ENCODE results near the gene VAC14. TPM values are rescaled to one million over a fixed set of nuclear protein-coding genes. Genes with fewer than 3 reads are reported as not detected.

The VAC14 gene
- total and polyA plus RNA-seq, 2 experiments from 2014 or later: 27.1 to 32.4 TPM

- Histone ChIP-seq H3K36me3 (ENCODE audit: low read depth) (no peaks in the 10 kb centered on the region), H3K4me2 (ENCODE audit: unreplicated experiment) (peak overlapping the region; percentile 74), H2AFZ (no peak overlapping the region), H3K9ac (peak overlapping the region; percentile 90), H3K9me2 (ENCODE audit: insufficient read depth) (no peaks in the 10 kb centered on the region), H3K4me3 (no peak overlapping the region), H3K79me2 (ENCODE audit: insufficient read depth) (no peaks in the 10 kb centered on the region), H4K20me1 (ENCODE audit: insufficient read depth) (no peaks in the 10 kb centered on the region), H3K9me3 (ENCODE audit: low read depth) (no peaks in the 10 kb centered on the region), H3K4me1 (ENCODE audit: insufficient read depth) (peaks cover 53% of the 10 kb centered on the region), H3K27ac (peak overlapping the region; percentile 96), H3K27me3 (replicated peaks; ENCODE audit: insufficient read depth) (no peaks in the 10 kb centered on the region), H3F3A (ENCODE audit: insufficient read depth) (peaks cover 37% of the 10 kb centered on the region)
- in situ Hi-C loops (cut with MboI): no loop called here
- TF ChIP-seq EZH2 (IDR thresholded peaks at IDR 0.05; ENCODE audit: insufficient read depth, poor library complexity, severe bottlenecking): no peak
- TF ChIP-seq EZH2phosphoT487 (IDR thresholded peaks at IDR 0.05; ENCODE audit: insufficient read depth, low read depth): no peak
- WGBS, 2 experiments (ENCODE audit: low coverage in 1 of 2, low lambda C conversion rate in 2 of 2, missing lambda C conversion rate in 2 of 2): 2 to 3% methylated on average over 20 to 21 of the region's 21 CpGs
- peak; percentile 97 for DNase-seq
Observed at GRCh38 chr16:70737377-70738082, 63.4 kb downstream of the VAC14 start.

- Histone ChIP-seq H3K9me3 (ENCODE audit: low read depth) (no peaks in the 10 kb centered on the region), H3K9ac (peak overlapping the region; percentile 90), H2AFZ (no peak overlapping the region), H3K27ac (peak overlapping the region; percentile 96), H3K36me3 (ENCODE audit: low read depth) (no peaks in the 10 kb centered on the region), H3K79me2 (ENCODE audit: insufficient read depth) (no peaks in the 10 kb centered on the region), H3K4me3 (no peak overlapping the region), H3K4me2 (ENCODE audit: unreplicated experiment) (peak overlapping the region; percentile 32), H4K20me1 (ENCODE audit: insufficient read depth) (no peaks in the 10 kb centered on the region), H3K27me3 (replicated peaks; ENCODE audit: insufficient read depth) (no peaks in the 10 kb centered on the region), H3K9me2 (ENCODE audit: insufficient read depth) (no peaks in the 10 kb centered on the region), H3K4me1 (ENCODE audit: insufficient read depth) (peaks cover 52% of the 10 kb centered on the region), H3F3A (ENCODE audit: insufficient read depth) (peaks cover 37% of the 10 kb centered on the region)
- 79 to 84% methylated on average over 16 to 18 of the region's 18 CpGs for WGBS, 2 experiments (ENCODE audit: low coverage in 1 of 2, low lambda C conversion rate in 2 of 2, missing lambda C conversion rate in 2 of 2)
- peak; percentile 38 for DNase-seq
- in situ Hi-C loops (cut with MboI): no loop called here
- no peak for TF ChIP-seq EZH2 (IDR thresholded peaks at IDR 0.05; ENCODE audit: insufficient read depth, poor library complexity, severe bottlenecking)
- TF ChIP-seq EZH2phosphoT487 (IDR thresholded peaks at IDR 0.05; ENCODE audit: insufficient read depth, low read depth): no peak
Observed at GRCh38 chr16:70736465-70737376, 64.2 kb downstream of the VAC14 start.

GRCh38 chr16:70735141-70735979 lies 65.6 kb downstream of the VAC14 start:
- Histone ChIP-seq H3F3A (ENCODE audit: insufficient read depth) (peaks cover 30% of the 10 kb centered on the region), H3K27ac (peak overlapping the region; percentile 96), H3K4me1 (ENCODE audit: insufficient read depth) (peaks cover 38% of the 10 kb centered on the region), H3K36me3 (ENCODE audit: low read depth) (no peaks in the 10 kb centered on the region; the same call in 1 of the 2 replicates), H3K4me3 (no peak overlapping the region), H3K9me2 (ENCODE audit: insufficient read depth) (no peaks in the 10 kb centered on the region), H3K9ac (peak overlapping the region; percentile 90), H4K20me1 (ENCODE audit: insufficient read depth) (no peaks in the 10 kb centered on the region), H3K79me2 (ENCODE audit: insufficient read depth) (no peaks in the 10 kb centered on the region), H2AFZ (peak overlapping the region; percentile 46), H3K9me3 (ENCODE audit: low read depth) (no peaks in the 10 kb centered on the region), H3K4me2 (ENCODE audit: unreplicated experiment) (peak overlapping the region; percentile 25), H3K27me3 (replicated peaks; ENCODE audit: insufficient read depth) (no peaks in the 10 kb centered on the region)
- peak; percentile 94 for DNase-seq
- WGBS, 2 experiments (ENCODE audit: low coverage in 1 of 2, low lambda C conversion rate in 2 of 2, missing lambda C conversion rate in 2 of 2): 5% methylated on average over 13 of the region's 13 CpGs
- no peak for TF ChIP-seq EZH2 (IDR thresholded peaks at IDR 0.05; ENCODE audit: insufficient read depth, poor library complexity, severe bottlenecking)
- no peak for TF ChIP-seq EZH2phosphoT487 (IDR thresholded peaks at IDR 0.05; ENCODE audit: insufficient read depth, low read depth)
- in situ Hi-C loops (cut with MboI): no loop called here

Data from GM23248 (cell line).